Activated CD4-positive, alpha-beta T cell treated with anti-CD3 and anti-CD28 coated beads, Interleukin-2, Interleukin-6, amounts not matched to agents 100 ng/mL and 50 ng/mL, durations not matched to agents 16 hours and 8 hours (primary cell): Measurements from ENCODE around the gene ZNF772.

Experiments used
- DNase-seq: peaks from one replicate; pipeline ENCODE4 v3.0.0-alpha.2; 2020

The ZNF772 gene

GRCh38 chr19:57435062-57435978, 42.0 kb downstream of the ZNF772 start, which contains the start of gene ZNF749:
ZNF749 (plus strand) TSS chr19:57435325; CDS start chr19:57435579, 254 bp downstream.
- DNase-seq, result peak; percentile 99

DNA sequence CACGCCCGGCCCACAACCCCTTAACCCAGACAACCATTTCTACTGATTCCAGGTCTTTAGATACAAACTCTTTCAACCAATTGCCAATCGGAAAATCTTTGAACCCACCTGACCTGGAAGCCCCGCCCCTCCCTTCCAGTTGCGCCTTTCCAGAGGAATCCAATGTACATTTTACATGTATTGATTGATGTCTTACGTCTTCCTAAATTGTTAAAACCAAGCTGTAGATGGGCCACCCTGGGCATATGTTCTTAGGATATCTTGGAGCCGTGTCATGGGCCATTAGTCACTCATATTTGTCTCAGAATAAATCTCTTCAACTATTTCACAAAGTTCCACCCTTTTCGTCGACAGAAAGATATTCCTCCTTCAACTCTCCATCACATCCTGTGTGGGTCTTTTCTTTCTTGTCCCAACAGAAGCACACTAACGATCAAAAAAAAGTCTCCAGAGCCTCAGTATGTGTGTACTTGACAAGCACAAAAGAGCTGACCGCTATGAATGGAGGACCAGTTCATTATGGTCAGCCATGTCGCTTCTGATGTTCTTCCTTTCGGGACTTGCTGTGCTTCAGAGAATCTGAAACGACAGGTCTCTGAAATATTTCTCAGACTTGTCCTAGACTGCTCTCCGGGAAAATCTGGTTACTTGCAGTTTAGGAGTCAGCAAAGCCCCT, 42.8 kb downstream of the ZNF772 start:
- DNase-seq, result no peak

DNA sequence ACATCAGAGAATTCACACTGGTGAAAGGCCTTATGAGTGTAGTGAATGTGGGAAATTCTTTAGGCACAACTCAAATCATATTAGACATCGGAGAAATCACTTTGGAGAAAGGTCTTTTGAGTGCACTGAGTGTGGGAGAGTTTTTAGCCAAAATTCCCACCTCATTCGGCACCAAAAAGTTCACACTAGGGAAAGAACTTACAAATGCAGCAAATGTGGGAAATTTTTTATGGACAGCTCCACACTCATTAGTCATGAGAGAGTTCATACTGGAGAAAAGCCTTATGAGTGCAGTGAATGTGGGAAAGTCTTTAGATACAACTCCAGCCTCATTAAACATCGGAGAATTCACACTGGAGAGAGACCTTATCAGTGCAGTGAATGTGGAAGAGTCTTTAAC, 56.3 kb downstream of the ZNF772 start:
- no peak for DNase-seq

- no peak for DNase-seq
These were observed 57.9 kb downstream of the ZNF772 start for GRCh38 chr19:57419439-57419838.
